GM12874 (cell line): ENCODE measurements around the gene GFPT2.

Experiments used
- CTCF ChIP-seq: IDR thresholded peaks from 2 replicates; pipeline ENCODE4 v1.5.1; 2011; ENCODE audit warnings: low read depth, mild to moderate bottlenecking, control low read depth, low read length, moderate library complexity; ENCODE audit not compliant: insufficient read depth

Gene GFPT2

DNA sequence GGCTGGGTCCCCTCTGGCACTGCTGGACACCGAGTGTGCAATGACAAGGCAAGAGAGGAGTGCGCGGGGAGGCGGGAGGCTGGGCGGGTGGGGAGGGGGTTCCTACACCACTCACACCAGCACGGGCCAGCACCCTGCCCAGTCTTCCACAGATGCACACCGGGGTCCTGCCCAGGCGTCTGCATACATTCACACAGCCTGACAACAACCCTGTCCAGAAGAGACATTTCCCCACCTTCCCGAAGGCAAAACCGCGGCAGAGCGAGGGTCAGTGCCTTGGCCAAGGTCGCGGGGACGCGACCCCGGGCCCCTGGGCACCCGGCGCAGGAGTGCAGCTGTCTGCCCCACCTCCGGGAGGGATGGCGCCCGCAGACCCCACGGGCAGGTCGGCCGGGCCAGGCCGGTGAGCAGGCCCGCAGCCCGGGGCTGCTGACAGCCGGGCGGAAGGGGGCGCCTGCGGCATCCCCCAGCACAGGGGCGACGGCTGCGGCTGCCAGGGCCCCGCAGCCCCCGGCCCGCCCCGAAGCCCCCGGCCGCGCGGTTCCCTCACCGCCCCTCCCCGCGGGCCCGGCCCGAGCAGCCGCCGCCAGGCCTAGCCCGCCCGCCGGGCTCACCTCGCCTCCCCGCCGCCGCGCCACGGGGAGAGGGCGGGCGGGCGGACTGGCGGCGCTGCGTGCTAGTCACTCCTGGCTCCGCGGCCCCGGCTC is 61.7 kb downstream of the GFPT2 start:
- TF ChIP-seq CTCF = peak; percentile 45; the same call in 1 of the 2 replicates

- TF ChIP-seq CTCF = no peak
Measured at GRCh38 chr5:180290568-180291233, 62.4 kb downstream of the GFPT2 start.

DNA sequence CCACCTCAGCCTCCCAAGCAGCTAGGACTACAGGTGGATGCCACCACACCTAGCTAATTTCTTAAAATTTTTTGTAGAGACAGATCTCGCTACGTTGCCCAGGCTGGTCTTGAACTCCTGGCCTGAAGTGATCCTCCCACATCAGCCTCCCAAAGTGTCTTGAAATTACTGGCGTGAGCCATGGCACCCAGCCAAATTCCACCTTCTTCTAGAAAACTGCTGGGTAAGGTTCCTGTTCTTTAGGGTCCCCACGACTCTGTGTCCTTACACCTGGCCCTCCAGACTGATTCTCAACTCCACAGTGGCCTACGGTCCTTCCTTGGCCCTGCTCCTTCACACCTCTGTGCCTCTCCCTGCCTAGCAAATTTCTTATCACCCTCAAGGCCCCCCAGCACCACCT is 63.2 kb downstream of the GFPT2 start:
- no peak for TF ChIP-seq CTCF

- TF ChIP-seq CTCF = no peak
Measured at GRCh38 chr5:180289433-180289832, 63.7 kb downstream of the GFPT2 start.

GRCh38 chr5:180287868-180288267 is 65.3 kb downstream of the GFPT2 start:
- TF ChIP-seq CTCF = no peak

DNA sequence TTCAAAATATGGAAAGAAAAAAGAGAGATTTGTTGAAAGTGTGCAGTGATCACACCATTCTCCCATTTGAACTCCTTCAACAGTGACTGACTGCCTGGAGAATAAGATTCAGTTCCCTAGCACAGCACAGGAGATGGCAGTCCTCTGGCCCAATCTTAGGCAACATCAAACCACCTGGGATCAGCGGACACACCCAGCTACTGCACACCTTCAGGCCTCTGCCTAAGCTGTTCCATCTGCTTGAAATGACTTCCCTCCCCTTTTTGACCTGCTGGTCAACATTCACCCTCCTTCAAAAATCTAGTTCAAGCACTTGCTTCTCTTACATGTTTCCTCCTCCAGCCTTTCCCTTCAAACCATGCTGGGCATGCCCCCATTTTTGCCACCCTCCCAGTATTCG is 65.7 kb downstream of the GFPT2 start:
- no peak for TF ChIP-seq CTCF

- TF ChIP-seq CTCF = no peak
Measured at GRCh38 chr5:180284149-180284548, 69.0 kb downstream of the GFPT2 start.
